ENCODE results near the gene PNPLA1.

GRCh38 chr6:36241728-36242127, 28.1 kb upstream of the PNPLA1 start:
- TF ChIP-seq TARDBP (IDR thresholded peaks at IDR 0.05) (no peak), SUZ12 (IDR thresholded peaks at IDR 0.05) (no peak), FOXM1 (IDR thresholded peaks at IDR 0.05; ENCODE audit: borderline replicate concordance) (no peak), ARNT (IDR thresholded peaks at IDR 0.05) (no peak)
